Omental fat pad (tissue), 4 donors: ENCODE measurements around the gene HERC4. TPM values are rescaled to one million over a fixed set of nuclear protein-coding genes. Genes with fewer than 3 reads are reported as not detected.

Experiments used
- ATAC-seq: fragments of 150-250 bp; one replicate; pipeline ENCODE4 v1.9.1; 2016; ENCODE audit warnings: mild to moderate bottlenecking, moderate library complexity; ENCODE audit not compliant: low FRiP score
- DNase-seq: peaks from one replicate; pipeline ENCODE4 v3.0.0-alpha.2; 2019; ENCODE audit warnings: low spot score
- CTCF ChIP-seq, 3 donors: fragments of 450-650 bp; IDR thresholded peaks; one replicate each; pipeline ENCODE4 v1.5.1; 2016 to 2017; ENCODE audit warnings: antibody characterized with exemption in 3 of 3, mild to moderate bottlenecking in 3 of 3, moderate library complexity in 2 of 3
- total RNA-seq, 4 donors: library from RNA; depleted of rRNA; stranded (reverse); fragments of >200 nt; gene quantifications; one replicate each; pipeline ENCODE4 v1.1.0, GENCODE V29; 2016

HERC4 gene
- total RNA-seq, 4 donors from 2014 or later = 37.0 to 67.6 (median 50.5) TPM

- TF ChIP-seq CTCF (IDR thresholded peaks at IDR 0.05) = no peak
- DNase-seq (no peak), ATAC-seq (no peak)
These were observed 494 bp upstream of the HERC4 start for GRCh38 chr10:68075550-68076004.

GRCh38 chr10:68074031-68074774 is 880 bp downstream of the HERC4 start:
- no peak for DNase-seq
- no peak for TF ChIP-seq CTCF (IDR thresholded peaks at IDR 0.05)

GRCh38 chr10:68073631-68074030 is 1.5 kb downstream of the HERC4 start:
- ATAC-seq = no peak
- DNase-seq = no peak
- no peak for TF ChIP-seq CTCF (IDR thresholded peaks at IDR 0.05)

More at GRCh38 chr10:68074031-68074774, 880 bp downstream of the HERC4 start:
- ATAC-seq = no peak

- TF ChIP-seq CTCF (IDR thresholded peaks at IDR 0.05) = no peak
These were observed 7.6 kb downstream of the HERC4 start for GRCh38 chr10:68067508-68067907.

GRCh38 chr10:68067029-68067428 is 8.1 kb downstream of the HERC4 start:
- no peak for TF ChIP-seq CTCF (IDR thresholded peaks at IDR 0.05)
- no peak for DNase-seq

More at GRCh38 chr10:68067508-68067907, 7.6 kb downstream of the HERC4 start:
- DNase-seq (no peak), ATAC-seq (no peak)

GRCh38 chr10:68053553-68053952 is 21.5 kb downstream of the HERC4 start:
- no peak for TF ChIP-seq CTCF (IDR thresholded peaks at IDR 0.05)
- ATAC-seq (no peak), DNase-seq (no peak)

More at GRCh38 chr10:68067029-68067428, 8.1 kb downstream of the HERC4 start:
- ATAC-seq = no peak

GRCh38 chr10:68052463-68052862 is 22.6 kb downstream of the HERC4 start:
- no peak for ATAC-seq
- no peak for DNase-seq
- no peak for TF ChIP-seq CTCF (IDR thresholded peaks at IDR 0.05)
